Peyer's patch (tissue), 4 donors: ENCODE data around the gene WNT5A. TPM values are rescaled to one million over a fixed set of nuclear protein-coding genes. Genes with fewer than 3 reads are reported as not detected.
A peak's percentile ranks its signal among the peaks of the same experiment; 100 is the strongest.

Source experiments
- DNase-seq, 3 donors: peaks; one replicate each; pipeline ENCODE4 v3.0.0-alpha.2; 2017 to 2019
- H3K27ac ChIP-seq, 4 donors: fragments of 200-600 bp; sonication (generic); one replicate each; pipeline ENCODE4 v1.5.1; 2016 to 2019
- H3K27me3 ChIP-seq, 2 donors: fragments of 200-600 bp; sonication (generic); one replicate each; pipeline ENCODE4 v1.5.1; 2019
- H3K36me3 ChIP-seq, 3 donors: fragments of 200-600 bp; sonication (generic); one replicate each; pipeline ENCODE4 v1.5.1; 2016 to 2019
- H3K4me1 ChIP-seq, 4 donors: fragments of 200-600 bp; sonication (generic); one replicate each; pipeline ENCODE4 v1.5.1; 2016 to 2019
- H3K4me3 ChIP-seq, 4 donors: fragments of 200-600 bp; sonication (generic); 1 replicate in 3 of 4; 2 replicates in 1 of 4; pipeline ENCODE4 v1.5.1; 2016 to 2019; ENCODE audit warnings: mild to moderate bottlenecking in 1 of 4
- H3K9me3 ChIP-seq, 4 donors: fragments of 200-600 bp; sonication (generic); one replicate each; pipeline ENCODE4 v1.5.1; 2016 to 2019; ENCODE audit warnings: mild to moderate bottlenecking in 1 of 4
- CTCF ChIP-seq, 6 experiments: fragments of 450-650 bp in 4 of 6; fragments of 200-600 bp in 2 of 6; sonication (generic) in 1 of 6; IDR thresholded peaks; one replicate each; pipeline ENCODE4 v1.5.1; 2017 to 2019; ENCODE audit warnings: antibody characterized with exemption in 6 of 6, mild to moderate bottlenecking in 3 of 6, moderate library complexity in 1 of 6
- POLR2A ChIP-seq, 2 donors: fragments of 450-650 bp; IDR thresholded peaks; one replicate each; pipeline ENCODE4 v1.5.1; 2017; ENCODE audit warnings: antibody characterized with exemption in 2 of 2, mild to moderate bottlenecking in 2 of 2, moderate library complexity in 2 of 2
- total RNA-seq, 4 donors: library from RNA; depleted of rRNA; stranded (reverse); fragments of >200 nt; gene quantifications; one replicate each; pipeline ENCODE4 v1.1.0, GENCODE V29; 2016

WNT5A gene
- total RNA-seq, 4 donors from 2014 or later = 4.6 to 8.6 (median 7.9) TPM

- TF ChIP-seq CTCF (IDR thresholded peaks at IDR 0.05) (no peak), POLR2A (IDR thresholded peaks at IDR 0.05) (no peak)
- H3K9me3 ChIP-seq = no peaks in the 10 kb centered on the region
- DNase-seq = no peak
- peak overlapping the region in 2 of 4 donors; percentile 32 to 35 for H3K27ac ChIP-seq
- peaks cover 0 to 24% (median 0%) of the 10 kb centered on the region in 4 donors for H3K4me1 ChIP-seq
- H3K36me3 ChIP-seq = no peaks in the 10 kb centered on the region
- H3K27me3 ChIP-seq = no peaks in the 10 kb centered on the region
- H3K4me3 ChIP-seq = peak overlapping the region in 3 of 4 donors; percentile 20 to 43 (median 33)
Observed at GRCh38 chr3:55480911-55481743, 6.0 kb downstream of the WNT5A start.

GRCh38 chr3:55477306-55478303 lies 9.5 kb downstream of the WNT5A start:
- Histone ChIP-seq H3K9me3 (no peaks in the 10 kb centered on the region), H3K4me3 (no peak overlapping the region), H3K4me1 (peaks cover 0 to 14% (median 0%) of the 10 kb centered on the region in 4 donors), H3K36me3 (no peaks in the 10 kb centered on the region), H3K27me3 (no peaks in the 10 kb centered on the region), H3K27ac (no peak overlapping the region)
- no peak for DNase-seq
- TF ChIP-seq CTCF (IDR thresholded peaks at IDR 0.05) = no peak
- TF ChIP-seq POLR2A (IDR thresholded peaks at IDR 0.05) = no peak

GRCh38 chr3:55476515-55476914 lies 10.6 kb downstream of the WNT5A start:
- Histone ChIP-seq H3K36me3 (no peaks in the 10 kb centered on the region), H3K4me1 (peaks cover 0 to 6% (median 0%) of the 10 kb centered on the region in 4 donors), H3K27me3 (no peaks in the 10 kb centered on the region), H3K9me3 (no peaks in the 10 kb centered on the region), H3K4me3 (no peak overlapping the region), H3K27ac (no peak overlapping the region)
- no peak for DNase-seq
- TF ChIP-seq POLR2A (IDR thresholded peaks at IDR 0.05) = no peak
- TF ChIP-seq CTCF (IDR thresholded peaks at IDR 0.05) = no peak

GRCh38 chr3:55474213-55474632 lies 12.9 kb downstream of the WNT5A start:
- Histone ChIP-seq H3K36me3 (no peaks in the 10 kb centered on the region), H3K27ac (no peak overlapping the region), H3K4me1 (no peaks in the 10 kb centered on the region), H3K9me3 (no peaks in the 10 kb centered on the region), H3K4me3 (no peak overlapping the region), H3K27me3 (no peaks in the 10 kb centered on the region)
- TF ChIP-seq CTCF (IDR thresholded peaks at IDR 0.05) (no peak), POLR2A (IDR thresholded peaks at IDR 0.05) (no peak)
- DNase-seq = no peak

- Histone ChIP-seq H3K4me3 (no peak overlapping the region), H3K9me3 (no peaks in the 10 kb centered on the region), H3K4me1 (no peaks in the 10 kb centered on the region), H3K27ac (no peak overlapping the region), H3K27me3 (no peaks in the 10 kb centered on the region), H3K36me3 (no peaks in the 10 kb centered on the region)
- TF ChIP-seq POLR2A (IDR thresholded peaks at IDR 0.05) = no peak
- TF ChIP-seq CTCF (IDR thresholded peaks at IDR 0.05) = no peak
- no peak for DNase-seq
Observed at GRCh38 chr3:55473788-55474187, 13.3 kb downstream of the WNT5A start.
